GM12878 (cell line): ENCODE measurements around the gene NXPH1.

Experiments used
- EZH2 ChIP-seq: IDR thresholded peaks from 2 replicates; pipeline ENCODE4 v1.6.1; 2012; ENCODE audit warnings: low read depth, mild to moderate bottlenecking, control low read depth, inconsistent platforms, low read length, borderline replicate concordance; ENCODE audit not compliant: control insufficient read depth
- FOXK2 ChIP-seq: fragments of 450-650 bp; IDR thresholded peaks from 2 replicates; pipeline ENCODE4 v1.6.1; 2017; ENCODE audit warnings: mild to moderate bottlenecking, moderate library complexity
- MXI1 ChIP-seq: fragments of 150-350 bp; IDR thresholded peaks from 2 replicates; pipeline ENCODE4 v1.6.1; 2011; ENCODE audit warnings: low read depth, mild to moderate bottlenecking, inconsistent platforms, low read length, improper control_type of control experiment
- NFXL1 ChIP-seq: fragments of 450-650 bp; IDR thresholded peaks from 2 replicates; pipeline ENCODE4 v1.6.1; 2017; ENCODE audit warnings: antibody characterized with exemption, mild to moderate bottlenecking, borderline replicate concordance
- POLR2A ChIP-seq: IDR thresholded peaks from 2 replicates; pipeline ENCODE4 v1.6.1; 2011; ENCODE audit warnings: low read depth, mild to moderate bottlenecking, low read length
- RAD21 ChIP-seq: IDR thresholded peaks from 2 replicates; pipeline ENCODE4 v1.6.1; 2011; ENCODE audit warnings: mild to moderate bottlenecking, low read depth, low read length, moderate library complexity; ENCODE audit not compliant: insufficient read depth
- SRF ChIP-seq, 2 experiments: IDR thresholded peaks; 2 replicates each; pipeline ENCODE4 v1.6.1; 2011; ENCODE audit warnings: low read depth in 2 of 2, low read length in 2 of 2, mild to moderate bottlenecking in 1 of 2, moderate library complexity in 1 of 2
- TF ChIP-seq, protein P1 (sequence below), 3 experiments: IDR thresholded peaks in 2 of 3; conservative IDR thresholded peaks in 1 of 3; 2 replicates each; pipeline ENCODE4 v1.5.1; 2011; ENCODE audit warnings: low read depth in 3 of 3, low read length in 3 of 3, mild to moderate bottlenecking in 3 of 3, control low read depth in 2 of 3, moderate library complexity in 2 of 3, inconsistent platforms in 1 of 3, mixed read lengths in 1 of 3; ENCODE audit not compliant: control insufficient read depth in 2 of 3, insufficient read depth in 1 of 3; ENCODE audit errors: extremely low read depth in 1 of 3

DNA sequence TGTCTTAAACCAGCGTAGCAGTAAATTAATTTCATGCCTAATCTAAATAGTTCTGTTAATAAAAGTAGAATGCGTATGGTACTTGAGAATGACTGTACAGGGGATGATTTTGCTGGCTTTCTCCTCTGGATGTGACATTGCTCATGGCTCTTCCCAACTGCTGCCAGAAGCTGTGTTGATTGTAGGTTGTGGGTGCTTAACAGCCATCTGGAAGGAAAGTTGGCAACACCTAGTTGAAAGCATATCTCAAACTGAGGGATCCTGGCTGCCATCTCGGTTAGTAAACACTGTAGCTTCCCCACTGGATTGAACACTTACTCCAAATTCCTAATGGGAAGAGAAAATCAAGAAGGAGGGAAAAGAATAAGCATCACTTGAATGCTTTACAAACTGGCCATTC lies 130.9 kb downstream of the NXPH1 start:
- TF ChIP-seq, protein P1, sequence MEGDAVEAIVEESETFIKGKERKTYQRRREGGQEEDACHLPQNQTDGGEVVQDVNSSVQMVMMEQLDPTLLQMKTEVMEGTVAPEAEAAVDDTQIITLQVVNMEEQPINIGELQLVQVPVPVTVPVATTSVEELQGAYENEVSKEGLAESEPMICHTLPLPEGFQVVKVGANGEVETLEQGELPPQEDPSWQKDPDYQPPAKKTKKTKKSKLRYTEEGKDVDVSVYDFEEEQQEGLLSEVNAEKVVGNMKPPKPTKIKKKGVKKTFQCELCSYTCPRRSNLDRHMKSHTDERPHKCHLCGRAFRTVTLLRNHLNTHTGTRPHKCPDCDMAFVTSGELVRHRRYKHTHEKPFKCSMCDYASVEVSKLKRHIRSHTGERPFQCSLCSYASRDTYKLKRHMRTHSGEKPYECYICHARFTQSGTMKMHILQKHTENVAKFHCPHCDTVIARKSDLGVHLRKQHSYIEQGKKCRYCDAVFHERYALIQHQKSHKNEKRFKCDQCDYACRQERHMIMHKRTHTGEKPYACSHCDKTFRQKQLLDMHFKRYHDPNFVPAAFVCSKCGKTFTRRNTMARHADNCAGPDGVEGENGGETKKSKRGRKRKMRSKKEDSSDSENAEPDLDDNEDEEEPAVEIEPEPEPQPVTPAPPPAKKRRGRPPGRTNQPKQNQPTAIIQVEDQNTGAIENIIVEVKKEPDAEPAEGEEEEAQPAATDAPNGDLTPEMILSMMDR (IDR thresholded peaks at IDR 0.05 in 2 of 3, conservative IDR thresholded peaks at IDR 0.05 in 1 of 3; ENCODE audit: control insufficient read depth in 2 of 3, extremely low read depth in 1 of 3, insufficient read depth in 1 of 3, low read depth in 3 of 3, low read length in 3 of 3): no peak
- TF ChIP-seq POLR2A (no peak), FOXK2 (no peak), EZH2 (no peak), MXI1 (no peak), RAD21 (no peak), NFXL1 (no peak), SRF (IDR thresholded peaks at IDR 0.05; ENCODE audit: low read depth in 2 of 2, low read length in 2 of 2) (no peak)
